Ramos (cell line): ENCODE data around the gene ASMT.
"Not testable (repeated sequence)": the region's sequence is repeated elsewhere in the genome, so short reads cannot be mapped to it uniquely, and the experiment has no call there.

Experiments used
- in situ Hi-C: fragments of 300-500 bp; cut with MboI; formaldehyde crosslinking; loops from one replicate; pipeline ENCODE4 v1.14.3; 2022; ENCODE audit warnings: low sequenced_read_pairs; ENCODE audit not compliant: unreplicated experiment

Gene ASMT

GRCh38 chrX:1629244-1629643 lies 14.4 kb downstream of the ASMT start:
- in situ Hi-C loops, result no loop called here

- in situ Hi-C loops, result no loop called here
These were observed 31.1 kb downstream of the ASMT start for GRCh38 chrX:1646009-1646408.

- in situ Hi-C loops, result loop anchor here (25.0 kb wide), 1 partner anchor 1163 kb away; no protein-coding TSS in a partner anchor
These were observed 34.8 kb downstream of the ASMT start for GRCh38 chrX:1649621-1650020.

DNA sequence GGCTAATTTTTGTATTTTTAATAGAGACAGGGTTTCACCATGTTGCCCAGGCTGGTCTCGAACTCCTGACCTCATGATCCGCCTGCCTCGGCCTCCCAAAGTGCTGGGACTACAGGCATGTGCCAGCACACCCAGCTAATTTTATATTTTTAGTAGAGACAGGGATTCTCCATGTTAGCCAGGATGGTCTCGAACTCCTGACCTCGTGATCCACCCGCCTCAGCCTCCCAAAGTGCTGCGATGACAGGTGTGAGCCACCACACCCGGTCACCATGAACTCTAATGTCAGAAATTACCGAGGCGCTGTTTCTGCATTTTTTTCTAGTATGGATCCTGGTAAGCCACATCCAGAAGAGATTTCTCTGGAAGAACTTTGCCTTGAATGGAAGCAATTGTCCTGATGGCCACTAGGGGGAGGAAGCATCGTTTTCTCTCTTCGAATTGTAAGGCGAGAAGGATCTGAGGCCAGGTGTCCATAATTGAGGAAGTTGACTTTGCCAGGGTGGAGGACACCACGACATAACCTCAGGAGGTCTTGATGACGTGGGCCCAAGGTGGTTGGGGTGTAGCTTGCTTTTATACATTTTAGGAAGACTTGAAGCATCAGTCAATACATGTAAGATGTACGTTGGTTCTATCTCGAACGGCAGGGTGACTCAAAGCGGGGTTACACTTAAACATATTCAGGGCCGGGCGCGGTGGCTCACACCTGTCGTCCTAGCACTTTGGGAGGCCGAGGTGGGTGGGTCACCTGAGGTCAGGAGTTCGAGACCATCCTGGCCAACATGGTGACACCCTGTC lies 37.4 kb downstream of the ASMT start:
- in situ Hi-C loops, result loop anchor here (25.0 kb wide), 1 partner anchor 1160 kb away; no protein-coding TSS in a partner anchor

DNA sequence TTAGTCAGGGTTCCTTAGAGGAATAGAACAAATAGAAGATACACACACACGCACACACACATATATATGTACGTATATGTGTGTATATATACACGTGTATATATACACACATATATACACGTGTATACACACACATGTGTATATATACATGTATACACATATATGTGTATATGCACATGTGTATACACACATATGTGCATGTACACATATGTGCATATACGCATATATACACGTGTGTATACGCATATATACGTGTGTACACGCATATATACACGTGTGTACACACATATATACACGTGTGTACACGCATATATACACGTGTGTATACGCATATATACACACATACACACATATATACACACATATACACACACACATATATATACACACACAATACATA lies 41.5 kb downstream of the ASMT start:
- in situ Hi-C loops, result loop anchor here (25.0 kb wide), 1 partner anchor 1156 kb away; no protein-coding TSS in a partner anchor

- in situ Hi-C loops, result loop anchor here (25.0 kb wide), 1 partner anchor 1155 kb away; no protein-coding TSS in a partner anchor
These were observed 42.7 kb downstream of the ASMT start for GRCh38 chrX:1657367-1658070.

DNA sequence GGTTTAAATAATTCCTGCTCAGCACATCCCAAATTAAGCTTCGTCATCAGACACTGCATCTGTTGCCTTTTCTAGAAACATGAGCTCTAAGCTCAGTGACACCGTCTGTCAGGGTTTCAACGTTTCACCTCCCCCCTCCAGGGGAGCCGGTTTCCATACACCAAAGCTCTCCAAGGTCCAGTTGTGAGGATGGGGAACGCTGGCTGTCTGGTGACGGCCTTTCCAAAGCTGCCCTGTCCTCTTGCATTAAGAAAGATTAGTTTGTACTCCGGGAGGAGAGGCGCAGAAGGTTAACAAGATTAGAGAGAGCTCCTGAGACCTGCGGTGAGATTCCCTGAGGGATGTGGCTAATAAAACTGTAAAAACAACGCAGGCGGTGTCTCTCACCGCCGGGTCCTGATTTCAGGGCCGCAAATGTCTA lies 43.2 kb downstream of the ASMT start:
- in situ Hi-C loops, result loop anchor here (25.0 kb wide), 1 partner anchor 1154 kb away; no protein-coding TSS in a partner anchor

DNA sequence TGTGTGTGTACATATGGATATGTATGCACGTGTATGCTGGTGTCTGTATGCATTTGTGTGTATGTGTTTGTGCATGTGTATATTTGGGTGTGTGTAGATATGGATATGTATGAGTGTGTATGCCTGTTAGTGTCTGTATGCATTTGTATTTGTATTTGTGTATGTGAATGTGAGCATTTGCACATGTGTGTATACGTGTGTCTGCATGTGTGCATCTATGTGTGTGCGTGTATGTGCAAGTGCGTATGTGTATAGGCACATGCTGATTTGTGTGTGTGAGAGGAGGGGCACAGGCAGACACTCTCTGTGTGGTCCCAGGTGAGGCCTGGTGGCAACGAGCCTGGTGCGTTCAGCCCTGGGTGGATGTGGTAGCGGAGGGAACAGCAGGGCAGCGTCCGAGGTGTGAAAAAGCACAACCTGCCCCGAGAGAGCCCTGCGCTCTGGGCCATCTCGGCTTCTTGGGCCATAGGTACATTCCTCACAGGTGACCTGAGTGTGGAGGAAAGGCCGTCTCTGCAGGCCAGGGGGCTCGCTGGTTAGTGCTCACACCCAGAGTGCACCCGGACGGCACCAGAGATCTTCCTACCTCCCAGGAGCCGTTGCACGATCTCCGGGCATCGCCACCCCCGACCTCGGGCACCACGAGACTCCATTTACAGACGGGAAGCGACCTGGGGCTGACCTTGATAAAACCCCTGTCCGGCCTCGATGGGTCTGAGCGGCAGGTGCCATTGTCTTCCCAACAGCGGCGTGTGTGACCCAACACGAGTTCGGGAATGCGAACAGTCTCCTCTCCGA lies 45.0 kb downstream of the ASMT start:
- in situ Hi-C loops, result loop anchor here (10.0 to 25.0 kb wide), 2 partner anchors 965 to 1152 kb away; no protein-coding TSS in a partner anchor

DNA sequence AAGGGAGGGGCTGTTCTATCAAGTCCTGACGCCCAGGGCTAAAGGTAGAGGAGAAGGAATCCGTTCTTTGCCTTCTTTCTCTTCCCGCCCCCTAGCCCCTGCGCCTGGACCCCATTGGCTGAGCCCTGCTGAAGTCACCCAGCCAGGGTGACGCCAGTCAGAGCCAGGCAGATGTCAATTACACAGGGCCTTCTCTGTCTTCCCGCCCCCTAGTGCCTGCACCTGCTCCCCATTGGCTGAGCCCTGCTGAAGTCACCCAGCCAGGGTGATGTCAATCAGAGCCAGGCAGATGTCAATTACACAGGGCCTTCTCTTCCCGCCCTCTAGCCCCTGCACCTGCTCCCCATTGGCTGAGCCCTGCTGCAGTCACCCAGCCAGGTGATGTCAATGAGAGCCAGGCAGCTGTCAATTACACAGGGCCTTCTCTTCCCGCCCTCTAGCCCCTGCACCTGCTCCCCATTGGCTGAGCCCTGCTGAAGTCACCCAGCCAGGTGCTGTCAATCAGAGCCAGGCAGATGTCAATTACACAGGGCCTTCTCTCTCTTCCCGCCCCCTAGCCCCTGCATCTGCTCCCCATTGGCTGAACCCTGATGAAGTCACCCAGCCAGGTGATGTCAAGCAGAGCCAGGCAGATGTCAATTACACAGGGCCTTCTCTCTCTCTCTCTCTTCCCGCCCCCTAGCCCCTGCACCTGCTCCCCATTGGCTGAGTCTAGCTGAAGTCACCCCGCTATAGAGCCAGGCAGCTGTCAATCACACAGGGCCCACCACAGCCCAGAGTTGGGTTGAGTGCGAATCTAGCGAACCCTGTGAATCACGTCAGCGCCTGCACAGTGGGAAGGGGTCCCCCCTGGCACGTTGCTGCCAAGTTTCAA lies 46.4 kb downstream of the ASMT start:
- in situ Hi-C loops, result loop anchor here (10.0 to 25.0 kb wide), 2 partner anchors 964 to 1151 kb away; no protein-coding TSS in a partner anchor

DNA sequence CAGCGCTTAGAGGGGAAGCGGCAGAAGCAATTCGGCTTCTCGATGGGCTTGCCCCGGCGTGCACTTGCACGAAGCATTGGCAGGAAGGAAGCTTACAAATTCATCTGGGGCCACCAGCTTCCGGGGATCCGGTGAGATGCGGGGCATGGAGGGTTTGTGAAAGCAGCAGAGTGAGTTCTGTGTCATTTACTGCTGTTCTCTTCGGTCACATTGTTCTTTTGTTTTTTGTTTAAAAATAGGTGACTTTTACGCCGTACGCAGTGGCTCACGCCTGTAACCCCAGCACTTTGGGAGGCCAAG lies 47.0 kb downstream of the ASMT start:
- in situ Hi-C loops, result loop anchor here (10.0 to 25.0 kb wide), 2 partner anchors 963 to 1150 kb away; no protein-coding TSS in a partner anchor

DNA sequence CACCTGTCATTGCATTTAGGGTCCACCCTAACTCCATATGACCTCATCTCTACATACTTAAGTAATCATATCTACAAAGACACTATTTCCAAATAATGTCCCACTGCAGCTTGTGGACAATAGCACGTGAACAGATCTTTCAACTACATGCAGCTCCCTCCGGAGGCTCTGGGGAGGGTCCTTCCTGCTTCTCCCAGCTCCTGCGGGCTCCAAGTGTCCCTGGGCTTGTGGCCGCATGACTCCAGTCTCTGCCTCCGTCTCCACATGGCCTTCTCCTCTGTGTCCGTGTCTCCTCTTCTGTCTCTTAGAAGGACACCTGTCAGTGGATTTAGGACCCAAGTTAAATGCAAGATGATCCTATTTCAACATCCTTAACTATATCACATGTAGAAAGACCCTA lies 52.7 kb downstream of the ASMT start:
- in situ Hi-C loops, result loop anchor here (10.0 to 25.0 kb wide), 2 partner anchors 957 to 1145 kb away; no protein-coding TSS in a partner anchor

GRCh38 chrX:1673337-1673736 lies 58.5 kb downstream of the ASMT start:
- in situ Hi-C loops, result loop anchor here (25.0 kb wide), 1 partner anchor 1139 kb away; no protein-coding TSS in a partner anchor

GRCh38 chrX:1676866-1677265 lies 62.0 kb downstream of the ASMT start:
- in situ Hi-C loops, result no loop called here

- in situ Hi-C loops, result no loop called here
These were observed 64.4 kb downstream of the ASMT start for GRCh38 chrX:1679238-1679637.

DNA sequence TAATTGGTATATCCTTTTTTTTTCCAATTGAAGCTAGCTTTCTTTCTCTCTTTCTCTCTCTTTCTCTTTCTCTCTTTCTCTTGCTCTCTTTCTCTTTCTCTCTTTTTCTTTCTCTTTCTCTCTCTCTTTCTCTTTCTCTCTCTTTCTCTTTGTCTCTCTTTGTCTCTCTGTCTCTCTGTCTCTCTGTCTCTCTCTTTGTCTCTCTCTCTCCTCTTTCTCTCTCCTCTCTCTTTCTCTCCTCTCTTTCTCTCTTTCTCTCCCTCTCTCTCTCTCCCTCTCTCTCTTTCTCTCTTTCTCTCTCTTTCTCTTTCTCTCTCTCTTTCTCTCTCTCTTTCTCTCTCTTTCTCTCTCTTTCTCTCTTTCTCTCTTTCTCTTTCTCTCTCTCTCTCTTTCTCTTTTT lies 66.6 kb downstream of the ASMT start:
- in situ Hi-C loops, result no loop called here

DNA sequence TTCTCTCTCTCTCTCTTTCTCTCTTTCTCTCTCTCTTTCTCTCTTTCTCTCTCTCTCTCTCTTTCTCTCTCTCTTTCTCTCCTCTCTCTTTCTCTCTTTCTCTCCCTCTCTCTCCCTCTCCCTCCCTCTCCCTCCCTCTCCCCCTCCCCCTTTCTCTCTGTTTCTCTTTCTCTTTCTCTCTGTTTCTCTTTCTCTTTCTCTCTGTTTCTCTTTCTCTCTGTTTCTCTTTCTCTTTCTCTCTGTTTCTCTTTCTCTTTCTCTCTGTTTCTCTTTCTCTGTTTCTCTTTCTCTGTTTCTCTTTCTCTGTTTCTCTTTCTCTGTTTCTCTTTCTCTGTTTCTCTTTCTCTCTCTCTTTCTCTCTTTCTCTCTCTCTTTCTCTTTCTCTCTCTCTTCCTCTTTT lies 67.0 kb downstream of the ASMT start:
- in situ Hi-C loops, result not testable (repeated sequence)

- in situ Hi-C loops, result not testable (repeated sequence)
These were observed 67.6 kb downstream of the ASMT start for GRCh38 chrX:1682501-1682900.

GRCh38 chrX:1684883-1685282 lies 70.0 kb downstream of the ASMT start:
- in situ Hi-C loops, result not testable (repeated sequence)

DNA sequence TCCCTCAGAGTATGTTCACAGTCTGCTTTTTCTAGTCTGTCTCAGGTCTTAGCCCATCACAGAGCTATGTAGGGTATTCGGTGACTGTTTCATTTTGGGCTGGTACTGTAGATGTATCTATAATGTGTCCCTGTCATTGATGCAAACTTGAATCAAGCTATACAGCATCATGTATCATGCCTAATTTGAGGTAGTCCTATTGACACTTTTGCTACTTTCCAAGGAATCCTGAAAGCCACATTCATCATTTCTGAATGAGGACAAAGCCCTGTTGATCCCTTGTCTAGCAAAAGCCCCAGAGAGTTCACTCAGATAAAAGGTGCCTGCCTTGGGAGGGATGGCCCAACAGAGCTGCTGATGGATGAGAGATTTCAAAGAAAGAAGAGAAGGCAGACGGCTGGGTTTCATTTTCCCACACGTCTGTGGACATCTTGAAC lies 70.6 kb downstream of the ASMT start:
- in situ Hi-C loops, result not testable (repeated sequence)
